Measurements from ENCODE around the gene SYTL1. TPM values are rescaled to one million over a fixed set of nuclear protein-coding genes. Genes with fewer than 3 reads are reported as not detected.

SYTL1 gene
- polyA plus RNA-seq, 1 of the 3 experiments (the other 2 are of a cell fraction), result 3.0 TPM

- POLR2A ChIA-PET, result no interaction called here
- no peaks in the 10 kb centered on the region for H3K27me3 ChIP-seq (ENCODE audit: insufficient read depth)
- no peak overlapping the region for H3K9ac ChIP-seq
- H4K20me1 ChIP-seq (ENCODE audit: insufficient read depth), result no peaks in the 10 kb centered on the region
- H3K9me3 ChIP-seq, result no peaks in the 10 kb centered on the region
- 93% methylated on average over 10 of the region's 11 CpGs for WGBS (ENCODE audit: low lambda C conversion rate)
- H3K9me2 ChIP-seq, result no peaks in the 10 kb centered on the region
- H3K4me1 ChIP-seq (ENCODE audit: control insufficient read depth in 1 of 2, insufficient read depth in 2 of 2, low read depth in 1 of 2, low read length in 1 of 2), result no peaks in the 10 kb centered on the region
- H2AFZ ChIP-seq (ENCODE audit: low read depth), result no peak overlapping the region
- H3F3A ChIP-seq (replicated peaks; ENCODE audit: insufficient read depth), result peaks cover 2% of the 10 kb centered on the region
- no peak overlapping the region for H3K27ac ChIP-seq (ENCODE audit: low read depth in 2 of 2, low read length in 1 of 2)
- H3K36me3 ChIP-seq (replicated peaks in 1 of 2; ENCODE audit: control insufficient read depth in 1 of 2, insufficient read depth in 2 of 2, low read length in 1 of 2), result peaks cover 0 to 13% of the 10 kb centered on the region in 2 experiments
- CTCF ChIA-PET, result interaction anchor here (0.9 to 23.3 kb wide), 11 partner anchors 8 to 356 kb away, joined by 3 to 731 read pairs (median 5); partner anchors contain the start of genes CD164L2 and GPR3
- no peak for DNase-seq
- H3K4me2 ChIP-seq, result no peak overlapping the region
- TF ChIP-seq SMC3 (IDR thresholded peaks at IDR 0.05; ENCODE audit: low read depth, low read length), result no peak
- TF ChIP-seq GATA2 (CRISPR knock-in tag; IDR thresholded peaks at IDR 0.05), result no peak
- TF ChIP-seq EZH2phosphoT487 (IDR thresholded peaks at IDR 0.05; ENCODE audit: borderline replicate concordance, low read depth), result no peak
- TF ChIP-seq REST (IDR thresholded peaks at IDR 0.05; ENCODE audit: low read depth, low read length), result no peak
- no peak for TF ChIP-seq CTCF (IDR thresholded peaks at IDR 0.05)
- TF ChIP-seq TAF1 (IDR thresholded peaks at IDR 0.05; ENCODE audit: borderline replicate concordance, low read depth, low read length), result no peak
- TF ChIP-seq YY1 (IDR thresholded peaks at IDR 0.05; ENCODE audit: low read depth), result no peak
- no peak for TF ChIP-seq RAD21 (IDR thresholded peaks at IDR 0.05; ENCODE audit: low read length)
- TF ChIP-seq, protein P1, sequence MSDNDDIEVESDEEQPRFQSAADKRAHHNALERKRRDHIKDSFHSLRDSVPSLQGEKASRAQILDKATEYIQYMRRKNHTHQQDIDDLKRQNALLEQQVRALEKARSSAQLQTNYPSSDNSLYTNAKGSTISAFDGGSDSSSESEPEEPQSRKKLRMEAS (IDR thresholded peaks at IDR 0.05; ENCODE audit: low read depth), result no peak
- no peak overlapping the region for H3K4me3 ChIP-seq (ENCODE audit: low read depth in 2 of 2, low read length in 1 of 2)
- H3K79me2 ChIP-seq (ENCODE audit: insufficient read depth), result no peaks in the 10 kb centered on the region
These were observed 34.7 kb upstream of the SYTL1 start for GRCh38 chr1:27306892-27307761.
